ENCODE results near the gene HBEGF. TPM values are rescaled to one million over a fixed set of nuclear protein-coding genes. Genes with fewer than 3 reads are reported as not detected.

The HBEGF gene, protein sequence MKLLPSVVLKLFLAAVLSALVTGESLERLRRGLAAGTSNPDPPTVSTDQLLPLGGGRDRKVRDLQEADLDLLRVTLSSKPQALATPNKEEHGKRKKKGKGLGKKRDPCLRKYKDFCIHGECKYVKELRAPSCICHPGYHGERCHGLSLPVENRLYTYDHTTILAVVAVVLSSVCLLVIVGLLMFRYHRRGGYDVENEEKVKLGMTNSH
- total RNA-seq = 30.1 and 43.6 TPM in 2 replicates

DNA sequence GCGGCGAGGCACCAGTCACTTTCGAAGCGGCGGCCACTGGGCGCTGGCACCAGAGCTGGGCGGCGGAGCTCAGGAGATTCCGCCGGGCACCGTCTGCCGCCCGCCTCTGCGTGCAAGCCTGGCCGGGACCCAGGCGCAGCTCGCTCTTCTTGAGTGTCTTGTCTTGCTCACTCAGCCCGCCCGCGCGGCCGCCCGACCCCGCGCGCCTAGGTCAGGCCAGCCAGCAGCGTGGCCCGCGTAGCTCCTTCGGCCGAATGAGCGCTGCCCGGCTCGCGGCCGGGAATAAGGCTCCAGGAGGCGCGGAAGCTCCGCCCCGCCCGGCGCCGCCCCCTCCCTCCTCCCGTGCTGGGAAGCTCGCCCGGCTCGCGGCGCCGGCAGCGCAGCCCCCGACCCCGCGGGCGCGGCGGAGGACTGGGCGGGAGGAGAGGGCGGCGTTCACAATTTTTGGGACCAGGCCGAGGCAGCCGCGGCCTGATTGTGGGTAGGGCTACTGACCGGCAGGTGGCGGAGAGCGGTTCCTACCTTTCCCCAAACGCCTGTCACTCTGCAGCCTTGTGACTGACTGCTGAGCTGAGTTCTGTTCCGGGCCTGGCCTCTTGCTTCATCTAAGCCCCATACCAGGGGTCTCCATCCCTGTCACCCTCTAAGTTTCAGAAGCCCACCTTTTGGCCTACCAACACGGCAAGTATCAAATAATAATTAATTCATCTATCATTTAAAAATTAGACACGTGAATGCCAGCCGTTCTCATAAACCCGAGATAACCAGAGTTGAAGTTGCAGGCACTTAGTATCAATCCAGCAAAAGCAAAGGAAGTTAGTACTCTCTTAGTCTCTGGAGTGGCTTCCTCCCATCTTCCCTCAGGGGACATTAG is at the start of gene HBEGF:
Gene HBEGF (minus strand): TSS at position 256 of the 874 bp plus-strand sequence. CDS start 275 bp downstream, outside the sequence.

GRCh38 chr5:140360101-140360500 is 13.7 kb upstream of the HBEGF start, which contains the start of gene SLC4A9:
TSS of gene SLC4A9 (plus strand) at chr5:140360194. CDS start at chr5:140360237, 43 bp downstream.

GRCh38 chr5:140302786-140303639 is 43.4 kb downstream of the HBEGF start, which contains the start of gene PFDN1:
TSS of gene PFDN1 (minus strand) at chr5:140303101. CDS start at chr5:140303073, 28 bp downstream.

Other genes starting within 250 kb of the HBEGF start
- 12.4 and 13.2 TPM in 2 replicates for gene PURA, start 232.5 kb downstream of the HBEGF start, total RNA-seq
- gene IGIP, start 220.7 kb downstream of the HBEGF start, total RNA-seq = 4.9 and 5.3 TPM in 2 replicates
- gene CYSTM1, start 171.4 kb downstream of the HBEGF start, total RNA-seq = 27.4 and 30.7 TPM in 2 replicates
- 137 and 155 TPM in 2 replicates for gene PFDN1, start 43.5 kb downstream of the HBEGF start, total RNA-seq
- not detected in 2 replicates for gene SLC4A9, start 13.6 kb upstream of the HBEGF start, total RNA-seq
- 74.1 and 79.5 TPM in 2 replicates for gene ANKHD1, start 55.2 kb upstream of the HBEGF start, total RNA-seq
- 0.38 and 1.3 TPM in 2 replicates for gene EIF4EBP3, start 201.1 kb upstream of the HBEGF start, total RNA-seq
- gene SRA1, start 210.9 kb upstream of the HBEGF start, total RNA-seq = 21.2 and 23.5 TPM in 2 replicates
- 7.3 and 9.5 TPM in 2 replicates for gene APBB3, start 218.0 kb upstream of the HBEGF start, total RNA-seq
- 24.8 and 30.7 TPM in 2 replicates for gene SLC35A4, start 218.2 kb upstream of the HBEGF start, total RNA-seq

Measured in vein endothelial cell (primary cell).